Aortic smooth muscle cell (primary cell): Measurements from ENCODE around the gene TTC17. TPM values are rescaled to one million over a fixed set of nuclear protein-coding genes. Genes with fewer than 3 reads are reported as not detected.

Experiments used
- total RNA-seq: library from RNA; depleted of rRNA; stranded (reverse); fragments of >200 nt; gene quantifications from 2 replicates; pipeline ENCODE4 v1.2.3, GENCODE V29; 2014

Gene TTC17, protein sequence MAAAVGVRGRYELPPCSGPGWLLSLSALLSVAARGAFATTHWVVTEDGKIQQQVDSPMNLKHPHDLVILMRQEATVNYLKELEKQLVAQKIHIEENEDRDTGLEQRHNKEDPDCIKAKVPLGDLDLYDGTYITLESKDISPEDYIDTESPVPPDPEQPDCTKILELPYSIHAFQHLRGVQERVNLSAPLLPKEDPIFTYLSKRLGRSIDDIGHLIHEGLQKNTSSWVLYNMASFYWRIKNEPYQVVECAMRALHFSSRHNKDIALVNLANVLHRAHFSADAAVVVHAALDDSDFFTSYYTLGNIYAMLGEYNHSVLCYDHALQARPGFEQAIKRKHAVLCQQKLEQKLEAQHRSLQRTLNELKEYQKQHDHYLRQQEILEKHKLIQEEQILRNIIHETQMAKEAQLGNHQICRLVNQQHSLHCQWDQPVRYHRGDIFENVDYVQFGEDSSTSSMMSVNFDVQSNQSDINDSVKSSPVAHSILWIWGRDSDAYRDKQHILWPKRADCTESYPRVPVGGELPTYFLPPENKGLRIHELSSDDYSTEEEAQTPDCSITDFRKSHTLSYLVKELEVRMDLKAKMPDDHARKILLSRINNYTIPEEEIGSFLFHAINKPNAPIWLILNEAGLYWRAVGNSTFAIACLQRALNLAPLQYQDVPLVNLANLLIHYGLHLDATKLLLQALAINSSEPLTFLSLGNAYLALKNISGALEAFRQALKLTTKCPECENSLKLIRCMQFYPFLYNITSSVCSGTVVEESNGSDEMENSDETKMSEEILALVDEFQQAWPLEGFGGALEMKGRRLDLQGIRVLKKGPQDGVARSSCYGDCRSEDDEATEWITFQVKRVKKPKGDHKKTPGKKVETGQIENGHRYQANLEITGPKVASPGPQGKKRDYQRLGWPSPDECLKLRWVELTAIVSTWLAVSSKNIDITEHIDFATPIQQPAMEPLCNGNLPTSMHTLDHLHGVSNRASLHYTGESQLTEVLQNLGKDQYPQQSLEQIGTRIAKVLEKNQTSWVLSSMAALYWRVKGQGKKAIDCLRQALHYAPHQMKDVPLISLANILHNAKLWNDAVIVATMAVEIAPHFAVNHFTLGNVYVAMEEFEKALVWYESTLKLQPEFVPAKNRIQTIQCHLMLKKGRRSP
- 65.1 and 68.1 TPM in 2 replicates for total RNA-seq

GRCh38 chr11:43358801-43359421, at the start of gene TTC17:
TTC17 (plus strand) TSS chr11:43358920; CDS start chr11:43358955, 35 bp downstream.

GRCh38 chr11:43311791-43312607, 46.7 kb upstream of the TTC17 start, which contains the start of gene API5:
API5 (plus strand) TSS chr11:43311996; CDS start chr11:43312128, 132 bp downstream.

Other genes starting within 250 kb of the TTC17 start
- 65.0 and 68.7 TPM in 2 replicates for gene API5, start 46.9 kb upstream of the TTC17 start, total RNA-seq